Left lobe of liver (tissue), 2 donors: ENCODE data around the gene DPP6. TPM values are rescaled to one million over a fixed set of nuclear protein-coding genes. Genes with fewer than 3 reads are reported as not detected.

Experiments
- ATAC-seq: fragments of 200-7000 bp; cut with Tn5 transposase; one replicate; pipeline ENCODE4 v1.9.1; 2020; ENCODE audit warnings: mild to moderate bottlenecking, moderate library complexity
- DNase-seq: peaks from one replicate; pipeline ENCODE4 v3.0.0-alpha.2; 2020; ENCODE audit warnings: low spot score
- total RNA-seq: library from RNA; stranded (reverse); gene quantifications from one replicate; pipeline ENCODE4 v1.2.1, GENCODE V29; 2021
- donor health status: DM: no; HTN: no; CAD: no; lungs with moderate emphysema.
- donor health status: DM: no; HTN: yes; CAD: no.

Gene DPP6
- total RNA-seq, 1 donor from 2014 or later = not detected

- no peak for DNase-seq
- ATAC-seq = no peak
These were observed 386.6 kb downstream of the DPP6 start for GRCh38 chr7:154438571-154439367.

- ATAC-seq = no peak
- DNase-seq = no peak
These were observed 387.9 kb downstream of the DPP6 start for GRCh38 chr7:154440058-154440457.

DNA sequence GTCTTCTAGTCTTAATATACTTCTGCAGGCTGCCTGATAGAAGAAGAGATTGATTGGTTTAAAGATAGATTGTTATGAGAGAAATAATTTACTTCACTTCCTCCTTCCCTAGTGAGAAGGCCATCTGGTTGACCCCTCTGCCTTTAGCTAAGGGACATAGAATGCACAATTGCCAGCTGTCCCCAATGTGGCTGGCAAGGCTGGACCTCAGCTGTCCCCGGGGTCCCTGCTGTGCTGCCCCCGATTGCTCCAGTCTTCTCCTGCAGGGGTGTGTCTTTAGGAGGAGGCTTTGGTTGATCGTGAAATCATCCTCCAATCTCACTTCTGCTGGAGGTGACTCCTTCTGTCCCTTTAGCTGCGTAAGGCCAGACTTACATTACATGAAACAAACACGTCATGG, 388.5 kb downstream of the DPP6 start:
- no peak for DNase-seq
- no peak for ATAC-seq

DNA sequence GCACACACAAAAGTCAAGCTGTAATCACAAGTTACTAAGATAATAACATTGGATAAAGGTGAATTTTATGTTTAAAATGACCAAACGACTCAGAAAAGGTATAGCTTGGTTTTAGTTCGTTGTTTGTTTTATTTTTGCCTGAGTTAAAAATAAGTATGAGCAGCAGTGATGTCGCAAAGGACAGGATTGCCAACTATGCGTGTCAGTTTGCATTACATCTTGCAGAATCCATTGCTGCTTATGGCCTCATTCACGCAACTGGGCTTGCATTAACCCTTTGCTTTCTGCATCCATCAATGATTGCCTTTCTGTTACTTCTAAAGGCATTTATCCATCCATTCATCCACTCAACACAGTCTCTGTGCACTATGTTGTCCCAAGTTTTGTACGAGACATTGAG, 389.6 kb downstream of the DPP6 start:
- ATAC-seq (no peak), DNase-seq (no peak)

DNA sequence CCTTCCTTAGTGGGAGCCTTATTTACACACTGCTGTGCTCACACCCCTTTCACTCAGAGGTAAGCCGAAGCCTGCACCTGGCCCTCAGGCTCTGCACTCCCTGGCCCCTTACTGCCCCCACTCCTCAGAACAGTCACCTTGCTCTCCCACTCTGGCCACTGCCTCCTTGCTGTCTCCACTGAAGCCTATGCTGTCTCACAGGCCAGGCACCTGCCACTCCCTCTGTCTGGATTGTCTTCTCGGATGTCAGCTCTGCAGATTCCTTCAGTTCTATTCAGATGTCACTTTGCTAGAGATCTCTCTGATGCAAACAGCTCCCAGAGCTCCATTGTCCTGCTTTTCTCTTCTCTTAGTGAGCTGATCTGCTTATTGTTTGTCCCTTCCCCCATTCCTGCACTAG, 390.7 kb downstream of the DPP6 start:
- ATAC-seq (no peak), DNase-seq (no peak)

GRCh38 chr7:154450451-154450850, 398.3 kb downstream of the DPP6 start:
- no peak for DNase-seq
- no peak for ATAC-seq

DNA sequence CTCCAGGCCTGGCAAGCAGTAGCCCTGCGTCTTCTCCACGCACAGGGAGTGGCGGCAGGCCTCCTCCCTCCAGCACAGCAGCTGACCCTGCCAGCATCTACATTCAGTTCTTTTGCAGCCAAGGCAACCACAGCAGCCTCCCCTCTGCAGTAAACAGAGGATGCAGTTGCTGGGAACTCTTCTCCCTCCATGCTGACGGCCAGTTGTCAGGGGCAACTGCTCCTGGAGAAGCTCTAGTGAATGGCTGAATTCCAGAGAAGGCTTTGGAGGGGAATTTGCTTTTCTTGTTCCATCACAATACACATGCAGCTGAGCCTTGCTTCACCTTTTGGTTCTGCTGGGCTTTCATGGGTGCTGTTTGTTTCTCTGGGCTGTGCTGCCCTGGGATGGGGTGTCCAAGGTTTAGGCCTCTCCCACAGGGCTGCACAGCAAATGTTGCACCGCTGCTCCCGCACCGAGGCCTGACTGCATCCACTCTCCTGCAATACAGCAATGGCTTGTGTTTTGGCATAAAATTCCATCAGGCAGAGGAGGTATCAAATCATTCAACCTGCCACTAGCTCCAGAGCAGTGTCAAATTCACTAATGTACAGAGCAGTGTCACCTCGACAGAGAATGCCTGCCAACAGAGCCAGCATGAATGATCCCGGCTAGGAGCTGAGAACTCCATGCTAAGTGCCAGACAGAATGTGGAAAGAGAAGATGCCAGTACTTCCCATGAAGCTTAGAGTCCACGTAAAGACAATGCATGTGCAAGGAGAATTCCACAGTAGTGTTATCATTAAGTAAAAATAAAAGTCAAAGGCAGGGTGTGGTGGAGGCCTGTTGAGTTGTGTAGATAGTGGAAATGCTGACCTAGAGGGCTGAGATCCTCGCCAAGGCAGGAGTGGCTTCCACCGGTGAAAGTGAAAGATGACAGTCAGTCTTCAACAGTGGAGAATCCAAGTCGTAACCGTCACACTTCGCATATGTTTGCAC, 399.6 kb downstream of the DPP6 start:
- DNase-seq (no peak), ATAC-seq (no peak)

GRCh38 chr7:154463794-154464193, 411.6 kb downstream of the DPP6 start:
- no peak for ATAC-seq

DNA sequence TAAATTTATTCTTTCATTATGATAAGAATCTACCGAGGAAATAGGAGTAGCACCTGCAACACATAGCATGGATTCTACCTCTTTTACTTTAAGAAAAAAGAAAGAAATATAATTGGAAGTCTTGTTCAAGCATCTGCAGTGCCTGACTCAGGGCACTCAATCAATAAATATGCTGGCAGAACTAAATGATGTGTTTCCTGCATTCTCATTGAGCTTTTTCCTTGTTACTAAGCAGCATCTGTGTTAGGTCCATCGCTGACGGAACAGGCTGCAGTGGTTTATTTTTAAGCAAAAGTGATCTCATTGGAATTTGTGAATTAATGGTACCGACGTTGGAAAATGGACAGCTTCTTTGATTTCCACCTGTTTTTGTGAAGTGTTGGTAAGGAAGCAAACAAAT, 417.5 kb downstream of the DPP6 start:
- ATAC-seq (no peak), DNase-seq (no peak)

More at GRCh38 chr7:154463794-154464193, 411.6 kb downstream of the DPP6 start:
- DNase-seq = no peak

DNA sequence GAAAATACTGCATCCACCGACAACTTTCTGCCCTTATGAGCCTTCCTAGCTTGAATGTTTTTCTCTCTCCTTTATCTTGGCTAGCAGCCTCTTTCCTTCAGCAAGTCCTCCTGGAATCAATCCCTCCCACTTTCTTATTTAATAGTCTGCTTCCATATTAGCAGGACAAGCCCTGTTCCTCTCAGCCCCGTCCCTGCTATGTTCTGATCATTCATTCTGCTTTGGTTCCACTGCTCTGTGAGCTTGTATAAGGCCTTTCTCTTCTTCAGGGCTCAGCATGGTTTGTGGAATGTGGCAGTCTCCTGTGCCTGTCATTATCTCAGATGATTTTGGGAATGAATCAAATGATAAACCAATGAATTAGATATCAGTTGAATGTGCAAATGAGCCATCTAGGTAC, 420.1 kb downstream of the DPP6 start:
- DNase-seq (no peak), ATAC-seq (no peak)

DNA sequence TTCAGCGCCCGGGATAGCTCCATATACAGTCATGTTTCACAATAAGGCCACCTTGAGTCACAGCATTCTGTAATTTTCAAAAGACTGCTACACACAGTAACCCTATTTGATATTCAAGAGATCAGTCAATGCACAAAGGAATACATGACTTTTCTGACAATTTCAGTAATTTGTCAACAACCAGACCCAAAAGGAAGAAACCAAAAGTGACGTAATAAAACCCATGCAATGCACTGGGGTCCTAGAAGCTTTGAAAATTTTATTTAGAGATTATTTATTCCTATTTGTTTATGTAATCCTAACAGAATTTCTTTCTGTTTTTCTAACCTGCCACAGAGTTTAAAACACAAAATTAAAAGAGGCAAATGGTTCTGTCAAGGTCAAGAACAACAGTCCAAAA, 421.2 kb downstream of the DPP6 start:
- no peak for DNase-seq
- no peak for ATAC-seq

DNA sequence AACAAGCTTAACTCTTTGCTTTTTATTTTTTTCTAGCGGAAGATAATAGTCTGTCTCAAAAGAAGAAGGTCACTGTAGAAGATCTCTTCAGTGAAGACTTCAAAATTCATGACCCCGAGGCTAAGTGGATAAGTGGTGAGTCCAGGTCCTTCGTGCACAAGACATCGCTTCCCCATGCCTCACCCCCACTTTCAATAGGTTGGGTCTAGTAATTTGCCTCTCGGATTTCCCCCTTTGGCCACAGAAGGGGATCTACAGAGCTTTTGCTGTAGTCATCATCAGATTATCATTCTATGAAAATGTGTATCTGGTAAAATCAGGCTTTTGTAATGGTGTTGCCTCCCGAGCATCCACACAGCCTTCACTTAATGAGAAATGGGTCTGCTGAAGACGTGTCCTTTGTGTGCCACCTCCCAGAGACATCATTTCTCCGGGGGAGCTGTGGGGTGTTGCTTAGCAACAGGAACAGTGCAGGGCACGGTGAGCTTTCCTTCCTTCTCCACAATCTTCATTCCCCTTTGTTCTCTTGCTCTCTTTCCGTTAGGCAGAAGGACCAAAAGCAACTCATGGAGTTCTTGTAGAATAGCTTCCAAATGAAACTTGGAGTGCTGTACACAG, 422.8 kb downstream of the DPP6 start:
- DNase-seq = no peak
- ATAC-seq = no peak

DNA sequence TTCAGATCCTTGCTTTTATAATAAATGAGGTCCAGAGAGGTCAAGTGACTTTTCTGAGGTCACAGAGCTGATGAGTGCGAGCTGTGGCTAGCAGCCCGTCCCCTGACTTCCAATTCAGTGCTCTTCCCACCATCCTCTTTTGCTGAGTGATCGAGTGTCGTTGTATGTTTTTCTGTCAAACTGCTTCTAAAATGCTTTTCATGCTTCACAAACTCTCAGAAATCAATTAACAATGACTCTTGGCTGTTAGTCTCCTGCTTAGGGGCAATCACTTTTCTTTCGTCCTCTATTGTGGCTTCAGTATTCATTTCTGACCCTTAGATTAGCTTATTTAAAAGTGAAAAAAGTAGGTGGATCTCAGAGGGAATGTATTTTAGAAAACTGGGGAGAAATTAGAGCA, 423.7 kb downstream of the DPP6 start:
- no peak for DNase-seq

GRCh38 chr7:154480817-154481216, 428.6 kb downstream of the DPP6 start:
- DNase-seq (no peak), ATAC-seq (no peak)

More for the DNA sequence above, 423.7 kb downstream of the DPP6 start:
- no peak for ATAC-seq

GRCh38 chr7:154482863-154483262, 430.7 kb downstream of the DPP6 start:
- DNase-seq (no peak), ATAC-seq (no peak)

- DNase-seq (no peak), ATAC-seq (no peak)
These were observed 432.2 kb downstream of the DPP6 start for GRCh38 chr7:154484406-154484805.

DNA sequence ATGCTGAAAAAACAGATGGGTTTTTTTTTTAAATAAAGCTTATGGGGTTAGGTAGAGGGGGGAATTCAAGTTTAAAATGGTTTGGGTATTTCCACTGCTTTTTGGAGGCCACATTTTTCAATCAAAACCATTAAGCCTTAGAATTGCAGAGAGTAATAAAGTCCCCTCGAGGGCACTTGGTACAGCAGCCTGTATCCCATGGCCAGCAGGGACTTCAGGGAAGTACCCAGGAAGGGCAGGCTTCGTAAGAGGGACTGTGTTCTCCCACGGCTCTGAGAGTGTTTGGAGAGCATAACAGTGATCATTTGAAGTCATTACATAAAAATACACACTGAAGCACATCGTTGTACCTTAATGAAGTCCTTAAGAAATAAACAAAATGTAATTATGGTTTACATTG, 432.7 kb downstream of the DPP6 start:
- ATAC-seq = no peak
- DNase-seq = no peak

- DNase-seq = no peak
- ATAC-seq = no peak
These were observed 437.7 kb downstream of the DPP6 start for GRCh38 chr7:154489897-154490296.

DNA sequence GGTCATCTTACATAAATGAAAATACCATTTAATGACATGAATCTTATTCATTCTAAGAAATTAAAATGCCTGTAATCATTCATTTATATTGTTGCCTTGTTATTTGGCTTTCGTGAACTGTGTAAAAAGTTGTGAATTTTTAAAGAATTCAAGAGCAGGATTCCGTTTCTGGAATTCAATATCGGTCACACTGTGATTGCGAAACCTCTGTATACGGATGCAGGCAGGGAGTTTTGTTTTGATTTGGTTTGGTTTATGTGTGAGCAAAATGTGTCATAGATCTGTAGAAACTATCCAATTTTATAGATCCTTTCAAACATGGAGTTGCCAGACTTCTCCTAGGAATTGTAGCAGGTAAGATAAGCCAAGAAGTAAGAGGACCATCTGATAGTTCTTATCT, 441.4 kb downstream of the DPP6 start:
- ATAC-seq (no peak), DNase-seq (no peak)

DNA sequence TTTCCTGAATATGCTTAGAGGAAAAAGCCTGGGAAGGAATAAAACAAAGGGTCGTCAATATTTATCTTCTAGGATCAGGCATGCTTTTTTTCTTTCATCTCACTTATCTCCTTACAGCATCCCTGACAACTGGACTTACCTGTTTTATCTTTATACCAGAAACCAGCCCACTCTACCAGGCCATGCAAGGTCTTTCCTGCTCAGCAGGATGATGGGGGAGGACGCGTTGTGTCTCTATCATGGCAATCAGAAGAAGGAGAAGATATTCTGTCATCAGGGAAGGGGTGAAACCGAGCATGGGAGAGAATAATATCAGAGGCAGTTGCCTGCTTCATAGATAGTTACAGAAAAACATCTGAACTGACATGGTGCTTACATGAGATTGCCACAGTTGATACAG, 445.6 kb downstream of the DPP6 start:
- DNase-seq (no peak), ATAC-seq (no peak)

DNA sequence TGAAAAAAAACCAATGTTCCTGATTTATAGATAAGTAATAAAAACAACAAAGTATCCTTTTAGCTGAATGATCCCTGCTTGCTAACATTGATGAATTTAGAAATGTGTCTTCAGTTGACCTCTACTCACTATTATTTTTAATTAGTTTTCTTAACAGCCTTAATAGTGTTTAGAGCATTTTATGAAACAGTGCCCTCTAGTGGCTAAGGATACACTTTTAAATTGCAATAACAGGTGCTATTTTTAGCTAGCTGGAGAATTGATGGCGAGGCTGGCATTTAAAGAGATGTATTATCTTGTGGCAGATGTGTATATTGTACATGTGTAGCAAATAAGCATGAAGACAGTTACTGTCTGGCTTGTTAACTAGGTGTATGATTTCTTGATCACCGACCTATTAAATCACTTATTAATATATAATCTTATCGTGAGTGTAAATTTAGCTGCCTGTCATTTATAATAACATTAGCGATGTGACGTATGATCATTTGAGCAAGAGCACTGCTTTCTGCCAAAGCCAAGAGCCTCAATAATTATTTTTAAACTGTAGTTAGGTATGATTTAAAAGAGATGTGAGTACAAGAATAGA, 451.9 kb downstream of the DPP6 start:
- ATAC-seq (peak; percentile 77), DNase-seq (no peak)
